Breast epithelium (tissue), 4 donors: Measurements from ENCODE around the gene DAPK2. TPM values are rescaled to one million over a fixed set of nuclear protein-coding genes. Genes with fewer than 3 reads are reported as not detected.

Source experiments
- DNase-seq, 2 donors: peaks; one replicate each; pipeline ENCODE4 v3.0.0-alpha.2; 2019; ENCODE audit warnings: low spot score in 2 of 2
- H3K27ac ChIP-seq, 2 donors: fragments of 200-600 bp; sonication (generic) in 1 of 2; one replicate each; pipeline ENCODE4 v1.5.1; 2016 to 2019; ENCODE audit warnings: mild to moderate bottlenecking in 1 of 2
- H3K27me3 ChIP-seq, 2 donors: fragments of 200-600 bp; sonication (generic) in 1 of 2; one replicate each; pipeline versions ENCODE4 v1.5.1 to v1.6.0; 2017 to 2019; ENCODE audit warnings: control low read depth in 1 of 2, mild to moderate bottlenecking in 1 of 2
- H3K36me3 ChIP-seq: fragments of 200-600 bp; one replicate; pipeline ENCODE4 v1.5.1; 2019
- H3K4me1 ChIP-seq, 2 donors: fragments of 200-600 bp; sonication (generic); one replicate each; pipeline ENCODE4 v1.5.1; 2016 to 2019; ENCODE audit warnings: control low read depth in 1 of 2
- H3K4me3 ChIP-seq, 3 donors: fragments of 200-600 bp; sonication (generic); 1 replicate in 2 of 3; 2 replicates in 1 of 3; pipeline ENCODE4 v1.5.1; 2016 to 2019; ENCODE audit warnings: mild to moderate bottlenecking in 3 of 3, moderate library complexity in 2 of 3
- H3K9me3 ChIP-seq, 2 donors: fragments of 200-600 bp; sonication (generic) in 1 of 2; one replicate each; pipeline ENCODE4 v1.5.1; 2016 to 2019; ENCODE audit warnings: control low read depth in 1 of 2
- POLR2A ChIP-seq: fragments of 450-650 bp; IDR thresholded peaks from one replicate; pipeline ENCODE4 v1.6.1; 2016; ENCODE audit warnings: antibody characterized with exemption, mild to moderate bottlenecking, moderate library complexity
- POLR2AphosphoS5 ChIP-seq, 3 donors: sonication (generic); formaldehyde crosslinking; IDR thresholded peaks; one replicate each; pipeline ENCODE4 v1.6.1; 2017; ENCODE audit warnings: antibody characterized with exemption in 3 of 3
- intact Hi-C: fragments of 100-400 bp; cut with DNase I; formaldehyde crosslinking; loops from one replicate; pipeline ENCODE4 v1.15.1; 2023; ENCODE audit warnings: low total_unique reads
- total RNA-seq, 3 donors: library from RNA; depleted of rRNA; stranded (reverse); fragments of >200 nt; gene quantifications; one replicate each; pipeline ENCODE4 v1.1.0, GENCODE V29; 2016
- TF ChIP-seq, protein P1 (sequence below), 3 donors: fragments of 450-650 bp; IDR thresholded peaks; one replicate each; pipeline ENCODE4 v1.5.1; 2016 to 2017; ENCODE audit warnings: antibody characterized with exemption in 3 of 3, mild to moderate bottlenecking in 3 of 3, moderate library complexity in 3 of 3

Gene DAPK2
- total RNA-seq, 3 donors from 2014 or later = 23.6 to 37.3 (median 29.6) TPM

- Histone ChIP-seq H3K36me3 (no peaks in the 10 kb centered on the region), H3K4me1 (peaks cover 3 to 32% of the 10 kb centered on the region in 2 donors), H3K27me3 (no peaks in the 10 kb centered on the region), H3K9me3 (no peaks in the 10 kb centered on the region), H3K4me3 (no peak overlapping the region), H3K27ac (no peak overlapping the region)
- DNase-seq = no peak
- intact Hi-C loops = no loop called here
- TF ChIP-seq POLR2A = no peak
- TF ChIP-seq POLR2AphosphoS5 (IDR thresholded peaks at IDR 0.05) = no peak
- TF ChIP-seq, protein P1, sequence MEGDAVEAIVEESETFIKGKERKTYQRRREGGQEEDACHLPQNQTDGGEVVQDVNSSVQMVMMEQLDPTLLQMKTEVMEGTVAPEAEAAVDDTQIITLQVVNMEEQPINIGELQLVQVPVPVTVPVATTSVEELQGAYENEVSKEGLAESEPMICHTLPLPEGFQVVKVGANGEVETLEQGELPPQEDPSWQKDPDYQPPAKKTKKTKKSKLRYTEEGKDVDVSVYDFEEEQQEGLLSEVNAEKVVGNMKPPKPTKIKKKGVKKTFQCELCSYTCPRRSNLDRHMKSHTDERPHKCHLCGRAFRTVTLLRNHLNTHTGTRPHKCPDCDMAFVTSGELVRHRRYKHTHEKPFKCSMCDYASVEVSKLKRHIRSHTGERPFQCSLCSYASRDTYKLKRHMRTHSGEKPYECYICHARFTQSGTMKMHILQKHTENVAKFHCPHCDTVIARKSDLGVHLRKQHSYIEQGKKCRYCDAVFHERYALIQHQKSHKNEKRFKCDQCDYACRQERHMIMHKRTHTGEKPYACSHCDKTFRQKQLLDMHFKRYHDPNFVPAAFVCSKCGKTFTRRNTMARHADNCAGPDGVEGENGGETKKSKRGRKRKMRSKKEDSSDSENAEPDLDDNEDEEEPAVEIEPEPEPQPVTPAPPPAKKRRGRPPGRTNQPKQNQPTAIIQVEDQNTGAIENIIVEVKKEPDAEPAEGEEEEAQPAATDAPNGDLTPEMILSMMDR (IDR thresholded peaks at IDR 0.05) = no peak
These were observed 34.5 kb downstream of the DAPK2 start for GRCh38 chr15:64011736-64012135.

GRCh38 chr15:64010719-64011118 is 35.6 kb downstream of the DAPK2 start:
- Histone ChIP-seq H3K27me3 (no peaks in the 10 kb centered on the region), H3K9me3 (no peaks in the 10 kb centered on the region), H3K27ac (no peak overlapping the region), H3K4me3 (no peak overlapping the region), H3K36me3 (no peaks in the 10 kb centered on the region), H3K4me1 (peaks cover 3 to 32% of the 10 kb centered on the region in 2 donors)
- peak in 1 of 2 donors; percentile 79 for DNase-seq
- TF ChIP-seq POLR2AphosphoS5 (IDR thresholded peaks at IDR 0.05) = peak in 1 of 3 donors; percentile 12
- TF ChIP-seq POLR2A = no peak
- TF ChIP-seq, protein P1 (IDR thresholded peaks at IDR 0.05) = no peak
- intact Hi-C loops = no loop called here

DNA sequence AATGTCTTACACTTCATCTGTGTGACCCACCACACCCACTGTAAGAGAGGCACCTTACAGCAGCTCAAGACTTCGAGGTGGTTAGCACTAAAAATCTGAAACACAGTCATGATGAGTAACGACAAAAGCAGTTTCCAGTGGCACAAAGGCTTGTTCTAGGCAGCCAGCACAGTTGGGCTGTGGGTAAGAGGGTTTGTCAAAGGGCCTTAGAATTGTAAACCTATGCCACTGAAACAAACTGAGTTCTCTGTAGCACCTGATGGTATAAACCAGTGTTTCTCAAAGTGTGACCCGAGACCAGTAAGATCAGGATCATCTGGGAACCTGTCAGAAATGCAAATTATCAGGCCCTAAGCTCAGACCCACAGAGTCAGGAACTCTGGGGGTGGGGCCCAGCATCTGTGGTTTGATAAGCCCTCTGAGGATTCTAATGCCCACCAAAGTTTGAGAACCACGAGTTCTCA is 36.5 kb downstream of the DAPK2 start:
- Histone ChIP-seq H3K27me3 (no peaks in the 10 kb centered on the region), H3K4me3 (no peak overlapping the region), H3K27ac (peak overlapping the region in 1 of 2 donors; percentile 40), H3K4me1 (peaks cover 3 to 28% of the 10 kb centered on the region in 2 donors), H3K9me3 (no peaks in the 10 kb centered on the region), H3K36me3 (no peaks in the 10 kb centered on the region)
- DNase-seq = no peak
- TF ChIP-seq POLR2A (no peak), POLR2AphosphoS5 (IDR thresholded peaks at IDR 0.05) (no peak)
- TF ChIP-seq, protein P1 (IDR thresholded peaks at IDR 0.05) = no peak
- intact Hi-C loops = no loop called here

DNA sequence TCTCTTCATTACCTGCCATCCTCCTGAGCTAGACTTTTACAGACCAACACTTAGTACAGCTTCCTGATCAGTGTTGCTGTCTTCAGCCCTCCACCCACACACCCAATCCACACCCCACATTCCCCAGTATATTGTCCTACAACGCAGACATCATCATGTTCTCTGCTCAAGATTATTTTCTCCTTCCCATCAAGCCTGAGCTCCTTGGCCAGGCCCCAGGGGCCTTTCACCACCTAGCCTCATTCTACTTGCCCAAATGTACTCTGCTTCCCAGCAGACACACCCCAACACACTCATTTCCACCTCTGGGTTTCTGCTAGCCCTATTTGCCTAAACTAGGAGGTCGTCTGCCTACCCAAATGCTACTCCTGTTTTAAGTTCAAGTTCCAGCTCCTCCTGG is 37.0 kb downstream of the DAPK2 start:
- Histone ChIP-seq H3K36me3 (no peaks in the 10 kb centered on the region), H3K4me3 (no peak overlapping the region), H3K27ac (peak overlapping the region in 1 of 2 donors; percentile 40), H3K9me3 (no peaks in the 10 kb centered on the region), H3K27me3 (no peaks in the 10 kb centered on the region), H3K4me1 (peaks cover 3 to 22% of the 10 kb centered on the region in 2 donors)
- TF ChIP-seq POLR2A (no peak), POLR2AphosphoS5 (IDR thresholded peaks at IDR 0.05) (no peak)
- TF ChIP-seq, protein P1 (IDR thresholded peaks at IDR 0.05) = no peak
- DNase-seq = no peak
- intact Hi-C loops = no loop called here

- no peak overlapping the region for H3K27ac ChIP-seq
- TF ChIP-seq, protein P1 (IDR thresholded peaks at IDR 0.05) = no peak
- TF ChIP-seq POLR2AphosphoS5 (IDR thresholded peaks at IDR 0.05) (no peak), POLR2A (no peak)
- no peaks in the 10 kb centered on the region for H3K9me3 ChIP-seq
- no peaks in the 10 kb centered on the region for H3K27me3 ChIP-seq
- no peak overlapping the region for H3K4me3 ChIP-seq
- no peaks in the 10 kb centered on the region for H3K36me3 ChIP-seq
- no peak for DNase-seq
- intact Hi-C loops = no loop called here
- peaks cover 0 to 12% of the 10 kb centered on the region in 2 donors for H3K4me1 ChIP-seq
These were observed 38.1 kb downstream of the DAPK2 start for GRCh38 chr15:64008177-64008576.
